ENCODE measurements around the gene HIKESHI.
A peak's percentile ranks its signal among the peaks of the same experiment; 100 is the strongest.

Gene HIKESHI

GRCh38 chr11:86302092-86302793 lies at the start of gene HIKESHI:
Gene HIKESHI (plus strand): TSS chr11:86302240. CDS start chr11:86302449, 209 bp downstream.
- H3K4me3 ChIP-seq (ENCODE audit: low read depth, low read length), result peak within 1 kb of the TSS; percentile 98
- TF ChIP-seq CTCF (IDR thresholded peaks at IDR 0.05; ENCODE audit: control insufficient read depth, extremely low read depth, insufficient read depth), result no peak
- DNase-seq (ENCODE audit: low read depth), result peak; percentile 96

GRCh38 chr11:86255896-86256295 lies 46.1 kb upstream of the HIKESHI start:
- H3K4me3 ChIP-seq (ENCODE audit: low read depth, low read length), result no peak overlapping the region
- no peak for DNase-seq (ENCODE audit: low read depth)
- TF ChIP-seq CTCF (IDR thresholded peaks at IDR 0.05; ENCODE audit: control insufficient read depth, extremely low read depth, insufficient read depth), result no peak

GRCh38 chr11:86256608-86257007 lies 45.4 kb upstream of the HIKESHI start:
- H3K4me3 ChIP-seq (ENCODE audit: low read depth, low read length), result no peak overlapping the region
- DNase-seq (ENCODE audit: low read depth), result no peak
- TF ChIP-seq CTCF (IDR thresholded peaks at IDR 0.05; ENCODE audit: control insufficient read depth, extremely low read depth, insufficient read depth), result no peak

- TF ChIP-seq CTCF (IDR thresholded peaks at IDR 0.05; ENCODE audit: control insufficient read depth, extremely low read depth, insufficient read depth), result no peak
- DNase-seq (ENCODE audit: low read depth), result no peak
- no peak overlapping the region for H3K4me3 ChIP-seq (ENCODE audit: low read depth, low read length)
Measured at GRCh38 chr11:86257446-86257845, 44.6 kb upstream of the HIKESHI start.

- H3K4me3 ChIP-seq (ENCODE audit: low read depth, low read length), result no peak overlapping the region
- no peak for TF ChIP-seq CTCF (IDR thresholded peaks at IDR 0.05; ENCODE audit: control insufficient read depth, extremely low read depth, insufficient read depth)
- DNase-seq (ENCODE audit: low read depth), result no peak
Measured at GRCh38 chr11:86259730-86260129, 42.3 kb upstream of the HIKESHI start.

- no peak for TF ChIP-seq CTCF (IDR thresholded peaks at IDR 0.05; ENCODE audit: control insufficient read depth, extremely low read depth, insufficient read depth)
- no peak for DNase-seq (ENCODE audit: low read depth)
- H3K4me3 ChIP-seq (ENCODE audit: low read depth, low read length), result no peak overlapping the region
Measured at GRCh38 chr11:86261328-86261727, 40.7 kb upstream of the HIKESHI start.

- no peak for DNase-seq (ENCODE audit: low read depth)
- TF ChIP-seq CTCF (IDR thresholded peaks at IDR 0.05; ENCODE audit: control insufficient read depth, extremely low read depth, insufficient read depth), result no peak
- H3K4me3 ChIP-seq (ENCODE audit: low read depth, low read length), result no peak overlapping the region
Measured at GRCh38 chr11:86262387-86262786, 39.7 kb upstream of the HIKESHI start.
